Measurements from ENCODE around the gene GLG1.
"Not testable (repeated sequence)": the region's sequence is repeated elsewhere in the genome, so short reads cannot be mapped to it uniquely, and the experiment has no call there.

The GLG1 gene

GRCh38 chr16:74469946-74470478 is 136.9 kb downstream of the GLG1 start:
- DNase-seq: no peak

GRCh38 chr16:74468807-74469525 is 137.9 kb downstream of the GLG1 start:
- DNase-seq: no peak

GRCh38 chr16:74466872-74467271 is 140.0 kb downstream of the GLG1 start:
- DNase-seq: no peak

- DNase-seq: no peak
These were observed 140.8 kb downstream of the GLG1 start for GRCh38 chr16:74465851-74466685.

GRCh38 chr16:74465281-74465680 is 141.6 kb downstream of the GLG1 start:
- DNase-seq: no peak

- no peak for DNase-seq
These were observed 143.0 kb downstream of the GLG1 start for GRCh38 chr16:74463888-74464287.

GRCh38 chr16:74462361-74462760 is 144.6 kb downstream of the GLG1 start:
- DNase-seq: no peak

GRCh38 chr16:74461826-74462225 is 145.1 kb downstream of the GLG1 start:
- DNase-seq: no peak

GRCh38 chr16:74460542-74460941 is 146.4 kb downstream of the GLG1 start:
- DNase-seq: no peak

GRCh38 chr16:74456290-74456625 is 150.7 kb downstream of the GLG1 start:
- DNase-seq: no peak

GRCh38 chr16:74455619-74456289 is 151.2 kb downstream of the GLG1 start:
- DNase-seq: no peak

GRCh38 chr16:74455213-74455612 is 151.7 kb downstream of the GLG1 start:
- DNase-seq: no peak

- DNase-seq: no peak
These were observed 154.8 kb downstream of the GLG1 start for GRCh38 chr16:74451951-74452758.

- no peak for DNase-seq
These were observed 155.8 kb downstream of the GLG1 start for GRCh38 chr16:74450967-74451760.

- DNase-seq: no peak
These were observed 156.7 kb downstream of the GLG1 start for GRCh38 chr16:74450236-74450635.

GRCh38 chr16:74449470-74449869 is 157.4 kb downstream of the GLG1 start:
- DNase-seq: no peak

GRCh38 chr16:74448990-74449389 is 157.9 kb downstream of the GLG1 start:
- DNase-seq: no peak

- DNase-seq: no peak
These were observed 159.3 kb downstream of the GLG1 start for GRCh38 chr16:74447578-74447977.

GRCh38 chr16:74446866-74447265 is 160.0 kb downstream of the GLG1 start:
- DNase-seq: no peak

- not testable (repeated sequence) for DNase-seq
These were observed 163.1 kb downstream of the GLG1 start for GRCh38 chr16:74443624-74444346.

- no peak for DNase-seq
These were observed 167.2 kb downstream of the GLG1 start for GRCh38 chr16:74439685-74440084.

All from NCI-H524 treated with DMSO at 0.1 percent for 48 hours (cell line).